Vagina (tissue), 2 donors: ENCODE results near the gene PTPRE.

ENCODE experiments used
- POLR2A ChIP-seq, 2 donors: fragments of 450-650 bp; IDR thresholded peaks; one replicate each; pipeline ENCODE4 v1.6.1; 2017; ENCODE audit warnings: antibody characterized with exemption in 2 of 2, mild to moderate bottlenecking in 2 of 2, moderate library complexity in 2 of 2
- TF ChIP-seq, protein P1 (sequence below), 3 experiments: fragments of 450-650 bp in 2 of 3; fragments of 200-600 bp in 1 of 3; sonication (generic) in 1 of 3; IDR thresholded peaks; one replicate each; pipeline ENCODE4 v1.5.1; 2017 to 2019; ENCODE audit warnings: antibody characterized with exemption in 3 of 3, mild to moderate bottlenecking in 2 of 3, moderate library complexity in 2 of 3

DNA sequence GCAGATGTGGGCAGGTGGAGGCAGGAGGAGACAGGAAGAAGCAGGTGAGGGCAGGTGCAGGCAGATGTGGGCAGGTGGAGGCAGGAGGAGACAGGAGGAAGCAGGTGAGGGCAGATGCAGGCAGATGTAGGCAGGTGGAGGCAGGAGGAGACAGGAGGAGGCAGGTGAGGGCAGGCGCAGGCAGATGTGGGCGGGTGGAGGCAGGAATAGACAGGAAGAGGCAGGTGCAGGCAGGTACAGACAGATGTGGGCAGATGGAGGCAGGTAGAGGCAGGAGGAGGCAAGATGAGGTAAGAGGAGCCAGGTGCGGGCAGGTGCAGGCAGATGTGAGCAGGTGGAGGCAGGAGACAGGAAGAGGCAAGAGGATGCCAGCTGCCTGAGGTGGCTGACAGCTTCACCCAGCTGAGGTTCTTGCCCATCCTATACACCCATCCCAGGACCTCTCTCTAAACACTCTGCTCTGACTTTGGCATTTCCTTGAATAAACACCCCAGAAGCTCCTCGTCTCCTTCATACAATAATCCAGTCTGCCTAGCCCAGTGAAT, 33.0 kb downstream of the PTPRE start:
- TF ChIP-seq, protein P1, sequence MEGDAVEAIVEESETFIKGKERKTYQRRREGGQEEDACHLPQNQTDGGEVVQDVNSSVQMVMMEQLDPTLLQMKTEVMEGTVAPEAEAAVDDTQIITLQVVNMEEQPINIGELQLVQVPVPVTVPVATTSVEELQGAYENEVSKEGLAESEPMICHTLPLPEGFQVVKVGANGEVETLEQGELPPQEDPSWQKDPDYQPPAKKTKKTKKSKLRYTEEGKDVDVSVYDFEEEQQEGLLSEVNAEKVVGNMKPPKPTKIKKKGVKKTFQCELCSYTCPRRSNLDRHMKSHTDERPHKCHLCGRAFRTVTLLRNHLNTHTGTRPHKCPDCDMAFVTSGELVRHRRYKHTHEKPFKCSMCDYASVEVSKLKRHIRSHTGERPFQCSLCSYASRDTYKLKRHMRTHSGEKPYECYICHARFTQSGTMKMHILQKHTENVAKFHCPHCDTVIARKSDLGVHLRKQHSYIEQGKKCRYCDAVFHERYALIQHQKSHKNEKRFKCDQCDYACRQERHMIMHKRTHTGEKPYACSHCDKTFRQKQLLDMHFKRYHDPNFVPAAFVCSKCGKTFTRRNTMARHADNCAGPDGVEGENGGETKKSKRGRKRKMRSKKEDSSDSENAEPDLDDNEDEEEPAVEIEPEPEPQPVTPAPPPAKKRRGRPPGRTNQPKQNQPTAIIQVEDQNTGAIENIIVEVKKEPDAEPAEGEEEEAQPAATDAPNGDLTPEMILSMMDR (IDR thresholded peaks at IDR 0.05), result no peak
- TF ChIP-seq POLR2A (IDR thresholded peaks at IDR 0.05), result no peak
